ENCODE data around the gene GLTP. TPM values are rescaled to one million over a fixed set of nuclear protein-coding genes. Genes with fewer than 3 reads are reported as not detected.

GLTP gene
- total and polyA plus RNA-seq, 2 of the 13 experiments (the other 11 are each of a cell fraction or from before 2014, with no cell fraction given), result 10.7 to 12.9 TPM

DNA sequence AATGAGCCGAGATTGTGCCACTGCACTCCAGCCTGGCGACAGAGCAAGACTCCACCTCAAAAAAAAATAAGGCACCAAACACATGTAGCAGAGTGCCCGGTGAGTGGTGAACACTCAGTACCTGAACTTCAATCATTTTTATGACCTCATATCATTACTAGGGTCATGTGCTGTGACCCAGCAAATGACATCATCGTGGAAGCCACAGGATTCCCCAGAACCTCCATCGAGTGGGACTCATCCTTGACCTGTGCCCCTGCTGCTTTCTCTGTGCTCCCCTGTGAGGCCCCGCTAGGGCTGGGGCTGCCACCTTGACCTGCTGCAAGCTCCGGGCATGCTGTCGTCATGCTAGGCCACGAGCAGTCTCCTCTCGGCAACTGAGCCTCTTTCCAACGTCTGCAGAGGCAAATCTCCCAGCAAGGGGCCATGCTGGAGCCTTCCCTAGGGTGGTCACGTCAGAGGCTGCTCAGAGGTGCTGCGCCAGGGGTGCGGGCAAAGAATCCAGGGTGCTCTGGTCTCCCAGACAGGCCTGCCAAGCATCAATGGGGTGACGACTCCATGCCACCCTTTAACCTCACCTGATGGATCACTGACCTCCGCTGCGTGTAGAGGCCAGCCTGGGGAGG lies 18.5 kb downstream of the GLTP start (continued):
- TF ChIP-seq, protein P1, sequence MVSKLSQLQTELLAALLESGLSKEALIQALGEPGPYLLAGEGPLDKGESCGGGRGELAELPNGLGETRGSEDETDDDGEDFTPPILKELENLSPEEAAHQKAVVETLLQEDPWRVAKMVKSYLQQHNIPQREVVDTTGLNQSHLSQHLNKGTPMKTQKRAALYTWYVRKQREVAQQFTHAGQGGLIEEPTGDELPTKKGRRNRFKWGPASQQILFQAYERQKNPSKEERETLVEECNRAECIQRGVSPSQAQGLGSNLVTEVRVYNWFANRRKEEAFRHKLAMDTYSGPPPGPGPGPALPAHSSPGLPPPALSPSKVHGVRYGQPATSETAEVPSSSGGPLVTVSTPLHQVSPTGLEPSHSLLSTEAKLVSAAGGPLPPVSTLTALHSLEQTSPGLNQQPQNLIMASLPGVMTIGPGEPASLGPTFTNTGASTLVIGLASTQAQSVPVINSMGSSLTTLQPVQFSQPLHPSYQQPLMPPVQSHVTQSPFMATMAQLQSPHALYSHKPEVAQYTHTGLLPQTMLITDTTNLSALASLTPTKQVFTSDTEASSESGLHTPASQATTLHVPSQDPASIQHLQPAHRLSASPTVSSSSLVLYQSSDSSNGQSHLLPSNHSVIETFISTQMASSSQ (IDR thresholded peaks at IDR 0.05; ENCODE audit: low read depth), result no peak
- TF ChIP-seq, protein P1 (CRISPR knock-in tag; IDR thresholded peaks at IDR 0.05; ENCODE audit: borderline replicate concordance), result 0 out of 2 replicates have a peak, but pooled peaks have one; percentile 30
- TF ChIP-seq, protein P2, sequence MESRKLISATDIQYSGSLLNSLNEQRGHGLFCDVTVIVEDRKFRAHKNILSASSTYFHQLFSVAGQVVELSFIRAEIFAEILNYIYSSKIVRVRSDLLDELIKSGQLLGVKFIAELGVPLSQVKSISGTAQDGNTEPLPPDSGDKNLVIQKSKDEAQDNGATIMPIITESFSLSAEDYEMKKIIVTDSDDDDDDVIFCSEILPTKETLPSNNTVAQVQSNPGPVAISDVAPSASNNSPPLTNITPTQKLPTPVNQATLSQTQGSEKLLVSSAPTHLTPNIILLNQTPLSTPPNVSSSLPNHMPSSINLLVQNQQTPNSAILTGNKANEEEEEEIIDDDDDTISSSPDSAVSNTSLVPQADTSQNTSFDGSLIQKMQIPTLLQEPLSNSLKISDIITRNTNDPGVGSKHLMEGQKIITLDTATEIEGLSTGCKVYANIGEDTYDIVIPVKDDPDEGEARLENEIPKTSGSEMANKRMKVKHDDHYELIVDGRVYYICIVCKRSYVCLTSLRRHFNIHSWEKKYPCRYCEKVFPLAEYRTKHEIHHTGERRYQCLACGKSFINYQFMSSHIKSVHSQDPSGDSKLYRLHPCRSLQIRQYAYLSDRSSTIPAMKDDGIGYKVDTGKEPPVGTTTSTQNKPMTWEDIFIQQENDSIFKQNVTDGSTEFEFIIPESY (CRISPR knock-in tag; IDR thresholded peaks at IDR 0.05), result peak; percentile 75; the same call in 1 of the 2 replicates
- peak; percentile 59; the same call in 1 of the 2 replicates for TF ChIP-seq THAP11 (CRISPR knock-in tag; IDR thresholded peaks at IDR 0.05)
- TF ChIP-seq MTA1 (CRISPR knock-in tag; IDR thresholded peaks at IDR 0.05; ENCODE audit: borderline replicate concordance), result peak; percentile 92; the same call in 1 of the 2 replicates
- peak; percentile 36; the same call in 1 of the 2 replicates for TF ChIP-seq CREM (IDR thresholded peaks at IDR 0.05)
- no peak for TF ChIP-seq CREM (CRISPR knock-in tag; IDR thresholded peaks at IDR 0.05)
- TF ChIP-seq ELF3 (CRISPR knock-in tag; IDR thresholded peaks at IDR 0.05), result 0 out of 2 replicates have a peak, but pooled peaks have one; percentile 18
- TF ChIP-seq, protein P3, sequence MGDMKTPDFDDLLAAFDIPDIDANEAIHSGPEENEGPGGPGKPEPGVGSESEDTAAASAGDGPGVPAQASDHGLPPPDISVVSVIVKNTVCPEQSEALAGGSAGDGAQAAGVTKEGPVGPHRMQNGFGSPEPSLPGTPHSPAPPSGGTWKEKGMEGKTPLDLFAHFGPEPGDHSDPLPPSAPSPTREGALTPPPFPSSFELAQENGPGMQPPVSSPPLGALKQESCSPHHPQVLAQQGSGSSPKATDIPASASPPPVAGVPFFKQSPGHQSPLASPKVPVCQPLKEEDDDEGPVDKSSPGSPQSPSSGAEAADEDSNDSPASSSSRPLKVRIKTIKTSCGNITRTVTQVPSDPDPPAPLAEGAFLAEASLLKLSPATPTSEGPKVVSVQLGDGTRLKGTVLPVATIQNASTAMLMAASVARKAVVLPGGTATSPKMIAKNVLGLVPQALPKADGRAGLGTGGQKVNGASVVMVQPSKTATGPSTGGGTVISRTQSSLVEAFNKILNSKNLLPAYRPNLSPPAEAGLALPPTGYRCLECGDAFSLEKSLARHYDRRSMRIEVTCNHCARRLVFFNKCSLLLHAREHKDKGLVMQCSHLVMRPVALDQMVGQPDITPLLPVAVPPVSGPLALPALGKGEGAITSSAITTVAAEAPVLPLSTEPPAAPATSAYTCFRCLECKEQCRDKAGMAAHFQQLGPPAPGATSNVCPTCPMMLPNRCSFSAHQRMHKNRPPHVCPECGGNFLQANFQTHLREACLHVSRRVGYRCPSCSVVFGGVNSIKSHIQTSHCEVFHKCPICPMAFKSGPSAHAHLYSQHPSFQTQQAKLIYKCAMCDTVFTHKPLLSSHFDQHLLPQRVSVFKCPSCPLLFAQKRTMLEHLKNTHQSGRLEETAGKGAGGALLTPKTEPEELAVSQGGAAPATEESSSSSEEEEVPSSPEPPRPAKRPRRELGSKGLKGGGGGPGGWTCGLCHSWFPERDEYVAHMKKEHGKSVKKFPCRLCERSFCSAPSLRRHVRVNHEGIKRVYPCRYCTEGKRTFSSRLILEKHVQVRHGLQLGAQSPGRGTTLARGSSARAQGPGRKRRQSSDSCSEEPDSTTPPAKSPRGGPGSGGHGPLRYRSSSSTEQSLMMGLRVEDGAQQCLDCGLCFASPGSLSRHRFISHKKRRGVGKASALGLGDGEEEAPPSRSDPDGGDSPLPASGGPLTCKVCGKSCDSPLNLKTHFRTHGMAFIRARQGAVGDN (CRISPR knock-in tag; IDR thresholded peaks at IDR 0.05), result peak; percentile 96
- peak; percentile 51; the same call in 1 of the 2 replicates for TF ChIP-seq SPEN (CRISPR knock-in tag; IDR thresholded peaks at IDR 0.05; ENCODE audit: low read depth)
- peak; percentile 57; the same call in 1 of the 2 replicates for TF ChIP-seq FOXO1 (CRISPR knock-in tag; IDR thresholded peaks at IDR 0.05)
- TF ChIP-seq, protein P4, sequence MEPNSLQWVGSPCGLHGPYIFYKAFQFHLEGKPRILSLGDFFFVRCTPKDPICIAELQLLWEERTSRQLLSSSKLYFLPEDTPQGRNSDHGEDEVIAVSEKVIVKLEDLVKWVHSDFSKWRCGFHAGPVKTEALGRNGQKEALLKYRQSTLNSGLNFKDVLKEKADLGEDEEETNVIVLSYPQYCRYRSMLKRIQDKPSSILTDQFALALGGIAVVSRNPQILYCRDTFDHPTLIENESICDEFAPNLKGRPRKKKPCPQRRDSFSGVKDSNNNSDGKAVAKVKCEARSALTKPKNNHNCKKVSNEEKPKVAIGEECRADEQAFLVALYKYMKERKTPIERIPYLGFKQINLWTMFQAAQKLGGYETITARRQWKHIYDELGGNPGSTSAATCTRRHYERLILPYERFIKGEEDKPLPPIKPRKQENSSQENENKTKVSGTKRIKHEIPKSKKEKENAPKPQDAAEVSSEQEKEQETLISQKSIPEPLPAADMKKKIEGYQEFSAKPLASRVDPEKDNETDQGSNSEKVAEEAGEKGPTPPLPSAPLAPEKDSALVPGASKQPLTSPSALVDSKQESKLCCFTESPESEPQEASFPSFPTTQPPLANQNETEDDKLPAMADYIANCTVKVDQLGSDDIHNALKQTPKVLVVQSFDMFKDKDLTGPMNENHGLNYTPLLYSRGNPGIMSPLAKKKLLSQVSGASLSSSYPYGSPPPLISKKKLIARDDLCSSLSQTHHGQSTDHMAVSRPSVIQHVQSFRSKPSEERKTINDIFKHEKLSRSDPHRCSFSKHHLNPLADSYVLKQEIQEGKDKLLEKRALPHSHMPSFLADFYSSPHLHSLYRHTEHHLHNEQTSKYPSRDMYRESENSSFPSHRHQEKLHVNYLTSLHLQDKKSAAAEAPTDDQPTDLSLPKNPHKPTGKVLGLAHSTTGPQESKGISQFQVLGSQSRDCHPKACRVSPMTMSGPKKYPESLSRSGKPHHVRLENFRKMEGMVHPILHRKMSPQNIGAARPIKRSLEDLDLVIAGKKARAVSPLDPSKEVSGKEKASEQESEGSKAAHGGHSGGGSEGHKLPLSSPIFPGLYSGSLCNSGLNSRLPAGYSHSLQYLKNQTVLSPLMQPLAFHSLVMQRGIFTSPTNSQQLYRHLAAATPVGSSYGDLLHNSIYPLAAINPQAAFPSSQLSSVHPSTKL (CRISPR knock-in tag; IDR thresholded peaks at IDR 0.05), result peak; percentile 83
